Renal pelvis (tissue), 4 donors: ENCODE data around the gene ZCCHC7. TPM values are rescaled to one million over a fixed set of nuclear protein-coding genes. Genes with fewer than 3 reads are reported as not detected.
A peak's percentile ranks its signal among the peaks of the same experiment; 100 is the strongest.

Experiments used
- DNase-seq: peaks from one replicate; pipeline ENCODE4 v3.0.0-alpha.2; 2013
- polyA plus RNA-seq, 3 donors: library from polyadenylated mRNA; unstranded; fragments of 120-200 nt; gene quantifications; one replicate each; pipeline ENCODE4 v1.2.1, GENCODE V29; 2013; ENCODE audit not compliant: insufficient read length in 3 of 3

ZCCHC7 gene
- polyA plus RNA-seq, 3 donors, result 20.4 to 23.1 (median 20.7) TPM

GRCh38 chr9:37398464-37399025, 278.2 kb downstream of the ZCCHC7 start:
- no peak for DNase-seq

- DNase-seq, result no peak
Measured at GRCh38 chr9:37399336-37399735, 279.0 kb downstream of the ZCCHC7 start.

- DNase-seq, result no peak
Measured at GRCh38 chr9:37404590-37404989, 284.2 kb downstream of the ZCCHC7 start.

GRCh38 chr9:37405350-37405749, 285.0 kb downstream of the ZCCHC7 start:
- DNase-seq, result peak; percentile 26

- no peak for DNase-seq
Measured at GRCh38 chr9:37405764-37406380, 285.5 kb downstream of the ZCCHC7 start.

GRCh38 chr9:37406603-37407401, 286.4 kb downstream of the ZCCHC7 start:
- DNase-seq, result no peak

- DNase-seq, result no peak
Measured at GRCh38 chr9:37407468-37407867, 287.1 kb downstream of the ZCCHC7 start.

Other genes with a start within 250 kb of the ZCCHC7 start
- gene PAX5, start 86.3 kb upstream of the ZCCHC7 start, polyA plus RNA-seq, result under 1 TPM; 0.05 to 0.27 (median 0.09) TPM